Activated T-cell treated with anti-CD3 and anti-CD28 coated beads for 48 hours (primary cell): ENCODE data around the gene HSBP1L1.
"Not testable (repeated sequence)": the region's sequence is repeated elsewhere in the genome, so short reads cannot be mapped to it uniquely, and the experiment has no call there.

Source experiments
- DNase-seq: peaks from one replicate; pipeline ENCODE4 v3.0.0-alpha.2; 2020; ENCODE audit warnings: low read depth

The HSBP1L1 gene

GRCh38 chr18:79987566-79987965, 23.1 kb downstream of the HSBP1L1 start:
- DNase-seq, result no peak

GRCh38 chr18:79988071-79988450, 23.6 kb downstream of the HSBP1L1 start:
- DNase-seq, result peak; percentile 57

GRCh38 chr18:79988451-79989194, 24.2 kb downstream of the HSBP1L1 start, which contains the start of gene TXNL4A:
TSS of gene TXNL4A (minus strand) at chr18:79988563. CDS start at chr18:79988392, 171 bp downstream.
- peak; percentile 86 for DNase-seq

- no peak for DNase-seq
Measured at GRCh38 chr18:79989195-79989497, 24.7 kb downstream of the HSBP1L1 start.

- no peak for DNase-seq
Measured at GRCh38 chr18:79991494-79991893, 27.1 kb downstream of the HSBP1L1 start.

GRCh38 chr18:79999701-80000100, 35.3 kb downstream of the HSBP1L1 start:
- DNase-seq, result not testable (repeated sequence)

GRCh38 chr18:80000877-80001276, 36.4 kb downstream of the HSBP1L1 start:
- no peak for DNase-seq

GRCh38 chr18:80002468-80002867, 38.0 kb downstream of the HSBP1L1 start:
- no peak for DNase-seq

- no peak for DNase-seq
Measured at GRCh38 chr18:80004600-80005342, 40.3 kb downstream of the HSBP1L1 start.

GRCh38 chr18:80006724-80007123, 42.3 kb downstream of the HSBP1L1 start:
- no peak for DNase-seq

GRCh38 chr18:80009661-80010550, 45.5 kb downstream of the HSBP1L1 start:
- no peak for DNase-seq

GRCh38 chr18:80010551-80010906, 46.1 kb downstream of the HSBP1L1 start:
- no peak for DNase-seq

- not testable (repeated sequence) for DNase-seq
Measured at GRCh38 chr18:80011496-80012137, 47.2 kb downstream of the HSBP1L1 start.

GRCh38 chr18:80012714-80013113, 48.3 kb downstream of the HSBP1L1 start:
- no peak for DNase-seq
